IMR-90 (cell line): ENCODE data around the gene KLK10. TPM values are rescaled to one million over a fixed set of nuclear protein-coding genes. Genes with fewer than 3 reads are reported as not detected.

Experiments used
- ATAC-seq: fragments of 200-7000 bp; cut with Tn5 transposase; 2 replicates; pipeline ENCODE4 v1.9.1; 2020; ENCODE audit warnings: low read depth, mild to moderate bottlenecking, moderate library complexity
- BruUV-seq: library from RNA; stranded (reverse); fragments of 400-500 nt; replicated peaks from 2 replicates; lab custom pipeline; 2021; lab: Mats Ljungman, UMichigan
- CTCF ChIA-PET: fragments of 300-600 bp; formaldehyde crosslinking; extraction: SDS; loops from one replicate; lab custom pipeline; 2021; ENCODE audit warnings: antibody characterized with exemption; lab: Yijun Ruan, JAX
- POLR2A ChIA-PET: fragments of 300-600 bp; sonication (Branson Sonifier 250); formaldehyde crosslinking; loops from one replicate; lab custom pipeline; 2022; ENCODE audit warnings: antibody characterized with exemption; ENCODE audit not compliant: unreplicated experiment; lab: Charles Lee
- DNase-seq: peaks from one replicate; pipeline ENCODE4 v3.0.0; 2013
- H2AFZ ChIP-seq: replicated peaks from 2 replicates; pipeline ENCODE3; 2013; ENCODE audit warnings: low read length, mild to moderate bottlenecking; ENCODE audit not compliant: poor library complexity
- H2AK5ac ChIP-seq: 2 replicates; pipeline ENCODE4 v1.6.1; 2013; ENCODE audit warnings: low read depth, low read length, inconsistent platforms
- H2AK9ac ChIP-seq: replicated peaks from 2 replicates; pipeline ENCODE3; 2013; ENCODE audit warnings: mild to moderate bottlenecking, low read depth, low read length, moderate library complexity; ENCODE audit not compliant: poor library complexity
- H2BK120ac ChIP-seq: 2 replicates; pipeline ENCODE4 v1.6.1; 2013; ENCODE audit warnings: low read depth, low read length, inconsistent platforms
- H2BK15ac ChIP-seq: 3 replicates; pipeline ENCODE4 v1.6.1; 2013; ENCODE audit warnings: low read depth, low read length, inconsistent platforms
- H2BK20ac ChIP-seq: 2 replicates; pipeline ENCODE4 v1.6.1; 2013; ENCODE audit warnings: low read depth, mild to moderate bottlenecking, inconsistent platforms, low read length, moderate library complexity
- H2BK5ac ChIP-seq: 2 replicates; pipeline ENCODE4 v1.6.1; 2013; ENCODE audit warnings: mild to moderate bottlenecking, low read depth, low read length, inconsistent platforms; ENCODE audit not compliant: poor library complexity, severe bottlenecking
- H3K14ac ChIP-seq: replicated peaks from 2 replicates; pipeline ENCODE4 v1.6.1; 2013; ENCODE audit warnings: low read depth, low read length, inconsistent platforms
- H3K18ac ChIP-seq: 2 replicates; pipeline ENCODE4 v1.6.1; 2013; ENCODE audit warnings: low read depth, low read length, control low read depth
- H3K23ac ChIP-seq: 2 replicates; pipeline ENCODE4 v1.6.1; 2013; ENCODE audit warnings: low read depth, low read length, inconsistent platforms
- H3K27ac ChIP-seq: 2 replicates; pipeline ENCODE4 v1.5.1; 2013; ENCODE audit warnings: mild to moderate bottlenecking, control low read depth, low read length; ENCODE audit not compliant: insufficient read depth
- H3K27me3 ChIP-seq: 2 replicates; pipeline ENCODE4 v1.6.1; 2013; ENCODE audit warnings: low read length; ENCODE audit not compliant: control insufficient read depth, insufficient read depth
- H3K36me3 ChIP-seq: 2 replicates; pipeline ENCODE4 v1.6.1; 2013; ENCODE audit warnings: low read length, mixed read lengths; ENCODE audit not compliant: control insufficient read depth, insufficient read depth
- H3K4ac ChIP-seq: 2 replicates; pipeline ENCODE4 v1.6.1; 2013; ENCODE audit warnings: low read depth, low read length, inconsistent platforms
- H3K4me1 ChIP-seq: 2 replicates; pipeline ENCODE4 v1.6.1; 2013; ENCODE audit warnings: low read length, mixed read lengths; ENCODE audit not compliant: control insufficient read depth, insufficient read depth
- H3K4me2 ChIP-seq: 2 replicates; pipeline ENCODE4 v1.6.1; 2013; ENCODE audit warnings: low read depth, mild to moderate bottlenecking, control low read depth, low read length, moderate library complexity
- H3K4me3 ChIP-seq: 2 replicates; pipeline ENCODE4 v1.5.1; 2013; ENCODE audit warnings: low read depth, mild to moderate bottlenecking, control low read depth, low read length, moderate library complexity; ENCODE audit not compliant: insufficient read depth
- H3K56ac ChIP-seq: 2 replicates; pipeline ENCODE4 v1.6.1; 2013; ENCODE audit warnings: low read length, inconsistent platforms; ENCODE audit not compliant: insufficient read depth; ENCODE audit errors: extremely low read depth
- H3K79me1 ChIP-seq, 2 experiments: 2 replicates each; pipeline ENCODE4 v1.6.1; 2013; ENCODE audit warnings: low read length in 2 of 2, inconsistent platforms in 1 of 2, low read depth in 1 of 2
- H3K9ac ChIP-seq: 2 replicates; pipeline ENCODE4 v1.6.1; 2013; ENCODE audit warnings: low read depth, low read length, control low read depth
- H3K9me1 ChIP-seq: 2 replicates; pipeline ENCODE4 v1.6.1; 2013; ENCODE audit warnings: low read length, inconsistent platforms; ENCODE audit not compliant: insufficient read depth
- H3K9me3 ChIP-seq: 2 replicates; pipeline ENCODE4 v1.6.1; 2013; ENCODE audit warnings: low read length; ENCODE audit not compliant: control insufficient read depth, insufficient read depth
- H4K20me1 ChIP-seq: 2 replicates; pipeline ENCODE4 v1.6.1; 2013; ENCODE audit warnings: low read length, inconsistent platforms; ENCODE audit not compliant: insufficient read depth
- H4K5ac ChIP-seq: 2 replicates; pipeline ENCODE4 v1.6.1; 2013; ENCODE audit warnings: mild to moderate bottlenecking, low read depth, low read length, control low read depth
- H4K8ac ChIP-seq, 2 experiments: 2 replicates each; pipeline ENCODE4 v1.6.1; 2013; ENCODE audit warnings: low read depth in 2 of 2, low read length in 2 of 2, control low read depth in 1 of 2, inconsistent platforms in 1 of 2
- H4K91ac ChIP-seq: 2 replicates; pipeline ENCODE4 v1.6.1; 2013; ENCODE audit warnings: low read depth, low read length, inconsistent platforms; ENCODE audit not compliant: insufficient read depth
- BHLHE40 ChIP-seq: fragments of 150-350 bp; IDR thresholded peaks from 2 replicates; pipeline ENCODE4 v1.6.1; 2016; ENCODE audit warnings: mild to moderate bottlenecking, low read depth, low read length
- FOS ChIP-seq: fragments of 150-350 bp; IDR thresholded peaks from 2 replicates; pipeline ENCODE4 v1.6.1; 2016; ENCODE audit warnings: low read depth, low read length
- MAFK ChIP-seq: IDR thresholded peaks from 2 replicates; pipeline ENCODE4 v1.6.1; 2012; ENCODE audit warnings: low read depth, low read length, improper control_type of control experiment
- MAZ ChIP-seq: IDR thresholded peaks from 2 replicates; pipeline ENCODE4 v1.6.1; 2012; ENCODE audit warnings: low read depth, mild to moderate bottlenecking, low read length, improper control_type of control experiment, moderate library complexity, borderline replicate concordance
- POLR2A ChIP-seq: IDR thresholded peaks from 2 replicates; pipeline ENCODE4 v1.6.1; 2012; ENCODE audit warnings: mild to moderate bottlenecking, low read depth, low read length
- RCOR1 ChIP-seq: IDR thresholded peaks from 2 replicates; pipeline ENCODE4 v1.6.1; 2012; ENCODE audit warnings: mild to moderate bottlenecking, low read length, improper control_type of control experiment; ENCODE audit not compliant: insufficient replicate concordance
- SMC3 ChIP-seq: fragments of 150-350 bp; IDR thresholded peaks from 2 replicates; pipeline ENCODE4 v1.6.1; 2016; ENCODE audit warnings: low read depth, mild to moderate bottlenecking, antibody characterized with exemption, low read length, moderate library complexity
- WGBS, 2 experiments: methylation state at CpG; one replicate each; pipeline versions ENCODE4 v1.1.5 to v1.1.7; 2013; ENCODE audit warnings: missing lambda C conversion rate in 2 of 2; ENCODE audit not compliant: insufficient read length in 1 of 2; ENCODE audit errors: extremely low coverage in 2 of 2; 5-methylcytosine and 5-hydroxymethylcytosine counted together
- dilution Hi-C: fragments of 300-500 bp; cut with HindIII; formaldehyde crosslinking; loops from one replicate; pipeline ENCODE4 v1.14.3; 2018; ENCODE audit warnings: low sequenced_read_pairs; ENCODE audit not compliant: unreplicated experiment
- in situ Hi-C: fragments of 300-500 bp; cut with MboI; formaldehyde crosslinking; loops from 3 replicates; pipeline ENCODE4 v1.14.3; 2019; ENCODE audit warnings: low sequenced_read_pairs, inconsistent platforms, mixed read lengths
- intact Hi-C: fragments of 100-400 bp; cut with micrococcal nuclease; formaldehyde crosslinking; loops from 2 replicates; pipeline ENCODE4 v1.10.0; 2022
- polyA plus RNA-seq, 3 experiments: library from polyadenylated mRNA; depleted of rRNA; stranded (reverse); fragments of >200 nt; gene quantifications; 2 replicates each; pipeline ENCODE4 v1.2.3, GENCODE V29; 2012; ENCODE audit warnings: low replicate concordance in 1 of 3
- total RNA-seq: library from RNA; depleted of rRNA; stranded (reverse); fragments of >200 nt; gene quantifications from 2 replicates; pipeline ENCODE4 v1.2.3, GENCODE V29; 2012
- TF ChIP-seq, protein P1 (sequence below): fragments of 150-350 bp; IDR thresholded peaks from 2 replicates; pipeline ENCODE4 v1.6.1; 2016; ENCODE audit warnings: low read depth, mild to moderate bottlenecking, low read length, moderate library complexity, borderline replicate concordance
- TF ChIP-seq, protein P2 (sequence below): conservative IDR thresholded peaks from 2 replicates; pipeline ENCODE4 v1.5.1; 2012; ENCODE audit warnings: mild to moderate bottlenecking, low read depth, low read length, improper control_type of control experiment
- TF ChIP-seq, protein P3 (sequence below): fragments of 150-350 bp; IDR thresholded peaks from 2 replicates; pipeline ENCODE4 v1.6.1; 2017; ENCODE audit warnings: mild to moderate bottlenecking, antibody characterized with exemption, low read length, low read depth

Gene KLK10
- total and polyA plus RNA-seq, 2 of the 4 experiments (the other 2 are of a cell fraction) = not detected

- CTCF ChIA-PET = no interaction called here
- 48% methylated on average over 3 of the region's 8 CpGs; no CpG with 5 or more reads in 1 of the 2 experiments for WGBS, 2 experiments
- H3K14ac ChIP-seq = no peak overlapping the region
Observed at GRCh38 chr19:51006406-51006805, 13.1 kb downstream of the KLK10 start.

More at GRCh38 chr19:51006406-51006805, 13.1 kb downstream of the KLK10 start:
- H2BK5ac ChIP-seq = no peak overlapping the region
- no peak overlapping the region for H4K91ac ChIP-seq
- DNase-seq (no peak), ATAC-seq (no peak)
- H2AK9ac ChIP-seq = no peak overlapping the region
- POLR2A ChIA-PET = no interaction called here
- no peak overlapping the region for H3K18ac ChIP-seq
- H3K4me2 ChIP-seq = no peak overlapping the region
- dilution Hi-C loops (no loop called here), in situ Hi-C loops (no loop called here), intact Hi-C loops (no loop called here)
- H3K36me3 ChIP-seq = no peaks in the 10 kb centered on the region
- H3K9me3 ChIP-seq = peaks cover 4% of the 10 kb centered on the region
- no peak overlapping the region for H3K27ac ChIP-seq
- no peak overlapping the region for H2BK15ac ChIP-seq
- no peak overlapping the region for H2AFZ ChIP-seq
- H3K79me1 ChIP-seq = no peaks in the 10 kb centered on the region
- H2BK20ac ChIP-seq = no peak overlapping the region
- no peak overlapping the region for H4K8ac ChIP-seq
- no peak overlapping the region for H3K4ac ChIP-seq
- no peak overlapping the region for H3K56ac ChIP-seq
- TF ChIP-seq SMC3 = no peak
- TF ChIP-seq POLR2A = no peak
- no peak for TF ChIP-seq RCOR1
- TF ChIP-seq, protein P1, sequence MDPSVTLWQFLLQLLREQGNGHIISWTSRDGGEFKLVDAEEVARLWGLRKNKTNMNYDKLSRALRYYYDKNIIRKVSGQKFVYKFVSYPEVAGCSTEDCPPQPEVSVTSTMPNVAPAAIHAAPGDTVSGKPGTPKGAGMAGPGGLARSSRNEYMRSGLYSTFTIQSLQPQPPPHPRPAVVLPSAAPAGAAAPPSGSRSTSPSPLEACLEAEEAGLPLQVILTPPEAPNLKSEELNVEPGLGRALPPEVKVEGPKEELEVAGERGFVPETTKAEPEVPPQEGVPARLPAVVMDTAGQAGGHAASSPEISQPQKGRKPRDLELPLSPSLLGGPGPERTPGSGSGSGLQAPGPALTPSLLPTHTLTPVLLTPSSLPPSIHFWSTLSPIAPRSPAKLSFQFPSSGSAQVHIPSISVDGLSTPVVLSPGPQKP = no peak
- TF ChIP-seq MAFK = no peak
- no peak for TF ChIP-seq FOS
- TF ChIP-seq, protein P2, sequence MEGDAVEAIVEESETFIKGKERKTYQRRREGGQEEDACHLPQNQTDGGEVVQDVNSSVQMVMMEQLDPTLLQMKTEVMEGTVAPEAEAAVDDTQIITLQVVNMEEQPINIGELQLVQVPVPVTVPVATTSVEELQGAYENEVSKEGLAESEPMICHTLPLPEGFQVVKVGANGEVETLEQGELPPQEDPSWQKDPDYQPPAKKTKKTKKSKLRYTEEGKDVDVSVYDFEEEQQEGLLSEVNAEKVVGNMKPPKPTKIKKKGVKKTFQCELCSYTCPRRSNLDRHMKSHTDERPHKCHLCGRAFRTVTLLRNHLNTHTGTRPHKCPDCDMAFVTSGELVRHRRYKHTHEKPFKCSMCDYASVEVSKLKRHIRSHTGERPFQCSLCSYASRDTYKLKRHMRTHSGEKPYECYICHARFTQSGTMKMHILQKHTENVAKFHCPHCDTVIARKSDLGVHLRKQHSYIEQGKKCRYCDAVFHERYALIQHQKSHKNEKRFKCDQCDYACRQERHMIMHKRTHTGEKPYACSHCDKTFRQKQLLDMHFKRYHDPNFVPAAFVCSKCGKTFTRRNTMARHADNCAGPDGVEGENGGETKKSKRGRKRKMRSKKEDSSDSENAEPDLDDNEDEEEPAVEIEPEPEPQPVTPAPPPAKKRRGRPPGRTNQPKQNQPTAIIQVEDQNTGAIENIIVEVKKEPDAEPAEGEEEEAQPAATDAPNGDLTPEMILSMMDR = no peak
- no peak for TF ChIP-seq MAZ
- TF ChIP-seq, protein P3, sequence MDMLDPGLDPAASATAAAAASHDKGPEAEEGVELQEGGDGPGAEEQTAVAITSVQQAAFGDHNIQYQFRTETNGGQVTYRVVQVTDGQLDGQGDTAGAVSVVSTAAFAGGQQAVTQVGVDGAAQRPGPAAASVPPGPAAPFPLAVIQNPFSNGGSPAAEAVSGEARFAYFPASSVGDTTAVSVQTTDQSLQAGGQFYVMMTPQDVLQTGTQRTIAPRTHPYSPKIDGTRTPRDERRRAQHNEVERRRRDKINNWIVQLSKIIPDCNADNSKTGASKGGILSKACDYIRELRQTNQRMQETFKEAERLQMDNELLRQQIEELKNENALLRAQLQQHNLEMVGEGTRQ = no peak
- TF ChIP-seq BHLHE40 = no peak
- H3K9ac ChIP-seq = no peak overlapping the region
- H2AK5ac ChIP-seq = no peak overlapping the region
- BruUV-seq = no TSS peak
- H3K27me3 ChIP-seq = no peaks in the 10 kb centered on the region
- H3K9me1 ChIP-seq = no peaks in the 10 kb centered on the region
- no peak overlapping the region for H4K5ac ChIP-seq
- no peak overlapping the region for H2BK120ac ChIP-seq
- H3K4me1 ChIP-seq = no peaks in the 10 kb centered on the region
- no peak overlapping the region for H3K23ac ChIP-seq
- no peaks in the 10 kb centered on the region for H4K20me1 ChIP-seq
- H3K4me3 ChIP-seq = no peak overlapping the region
